C4-2B (cell line): ENCODE results near the gene NANOS3.

Experiments
- ZFX ChIP-seq: fragments of 450-650 bp; IDR thresholded peaks from 2 replicates; pipeline ENCODE4 v1.6.1; 2017
- TF ChIP-seq, protein P1 (sequence below): fragments of 450-650 bp; conservative IDR thresholded peaks from 2 replicates; pipeline ENCODE4 v1.5.1; 2017; ENCODE audit warnings: mild to moderate bottlenecking

DNA sequence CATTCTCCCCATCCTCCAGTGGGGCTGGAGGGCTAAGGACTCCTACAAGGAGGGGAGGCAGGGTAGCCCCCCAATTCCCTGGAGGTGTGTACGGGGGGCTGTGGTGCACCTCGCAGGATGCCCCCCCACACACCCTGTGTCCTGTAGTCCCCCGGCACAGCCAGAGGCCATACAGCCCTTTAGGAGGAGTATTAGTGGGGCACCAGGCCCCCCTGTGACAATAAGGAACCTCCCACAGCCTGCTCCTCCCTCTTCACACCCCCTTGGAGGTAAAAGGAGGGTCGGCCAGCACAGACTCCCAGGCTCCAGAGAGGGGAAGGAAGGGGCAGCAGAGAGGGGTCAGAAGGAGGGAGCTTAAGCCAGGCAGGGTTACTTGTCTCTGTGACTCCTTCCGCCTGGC is at the start of gene NANOS3:
- TF ChIP-seq, protein P1, sequence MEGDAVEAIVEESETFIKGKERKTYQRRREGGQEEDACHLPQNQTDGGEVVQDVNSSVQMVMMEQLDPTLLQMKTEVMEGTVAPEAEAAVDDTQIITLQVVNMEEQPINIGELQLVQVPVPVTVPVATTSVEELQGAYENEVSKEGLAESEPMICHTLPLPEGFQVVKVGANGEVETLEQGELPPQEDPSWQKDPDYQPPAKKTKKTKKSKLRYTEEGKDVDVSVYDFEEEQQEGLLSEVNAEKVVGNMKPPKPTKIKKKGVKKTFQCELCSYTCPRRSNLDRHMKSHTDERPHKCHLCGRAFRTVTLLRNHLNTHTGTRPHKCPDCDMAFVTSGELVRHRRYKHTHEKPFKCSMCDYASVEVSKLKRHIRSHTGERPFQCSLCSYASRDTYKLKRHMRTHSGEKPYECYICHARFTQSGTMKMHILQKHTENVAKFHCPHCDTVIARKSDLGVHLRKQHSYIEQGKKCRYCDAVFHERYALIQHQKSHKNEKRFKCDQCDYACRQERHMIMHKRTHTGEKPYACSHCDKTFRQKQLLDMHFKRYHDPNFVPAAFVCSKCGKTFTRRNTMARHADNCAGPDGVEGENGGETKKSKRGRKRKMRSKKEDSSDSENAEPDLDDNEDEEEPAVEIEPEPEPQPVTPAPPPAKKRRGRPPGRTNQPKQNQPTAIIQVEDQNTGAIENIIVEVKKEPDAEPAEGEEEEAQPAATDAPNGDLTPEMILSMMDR = no peak
- TF ChIP-seq ZFX = no peak
